WTC11 (cell line): ENCODE measurements around the gene RADIL.

Experiments used
- ARID4B ChIP-seq: sonication (generic); formaldehyde crosslinking; IDR thresholded peaks from 2 replicates; pipeline ENCODE4 v1.8.0; 2023; ENCODE audit warnings: missing genetic modification reagents, mild to moderate bottlenecking, borderline replicate concordance
- CTCF ChIP-seq: fragments of 200-600 bp; IDR thresholded peaks from 2 replicates; pipeline ENCODE4 v1.8.0; 2022; ENCODE audit warnings: antibody characterized with exemption
- E2F1 ChIP-seq: sonication (generic); formaldehyde crosslinking; IDR thresholded peaks from 2 replicates; pipeline ENCODE4 v1.8.0; 2022; ENCODE audit warnings: mild to moderate bottlenecking, missing genetic modification reagents
- MAX ChIP-seq: sonication (generic); formaldehyde crosslinking; IDR thresholded peaks from 2 replicates; pipeline ENCODE4 v1.8.0; 2022; ENCODE audit warnings: mild to moderate bottlenecking, missing genetic modification reagents
- PREB ChIP-seq: sonication (generic); formaldehyde crosslinking; IDR thresholded peaks from 2 replicates; pipeline ENCODE4 v1.8.1; 2022; ENCODE audit warnings: mild to moderate bottlenecking, missing genetic modification reagents, moderate library complexity, borderline replicate concordance
- TCF7 ChIP-seq: sonication (generic); formaldehyde crosslinking; IDR thresholded peaks from 2 replicates; pipeline ENCODE4 v1.8.0; 2022; ENCODE audit warnings: mild to moderate bottlenecking, low read depth, missing genetic modification reagents, moderate library complexity
- ZNF232 ChIP-seq: sonication (generic); formaldehyde crosslinking; IDR thresholded peaks from 2 replicates; pipeline ENCODE4 v1.8.0; 2022; ENCODE audit warnings: mild to moderate bottlenecking, missing genetic modification reagents
- ZNF425 ChIP-seq: fragments of 250-450 bp; sonication (Bioruptor Pico); conservative IDR thresholded peaks from 2 replicates; pipeline ENCODE4 v1.9.0; 2021; ENCODE audit warnings: mild to moderate bottlenecking

- TF ChIP-seq PREB (CRISPR knock-in tag) (no peak), CTCF (no peak), TCF7 (CRISPR knock-in tag) (no peak), E2F1 (CRISPR knock-in tag) (no peak), ZNF232 (CRISPR knock-in tag) (no peak), MAX (CRISPR knock-in tag) (no peak), ARID4B (CRISPR knock-in tag) (no peak), ZNF425 (CRISPR knock-in tag) (no peak)
These were observed 100.2 kb downstream of the RADIL start for GRCh38 chr7:4783292-4783652.
